Activated T-cell treated with anti-CD3 and anti-CD28 coated beads, Interleukin-2, amount 50 U/mL, for 24 hours (primary cell): ENCODE measurements around the gene CTIF.

Experiments used
- DNase-seq: peaks from one replicate; pipeline ENCODE4 v3.0.0-alpha.2; 2020
- H3K27ac Mint-ChIP-seq: 2 replicates; pipeline ENCODE4 v1.8.0; 2020; ENCODE audit warnings: mild to moderate bottlenecking, mixed read lengths
- H3K27me3 Mint-ChIP-seq: 2 replicates; pipeline ENCODE4 v1.8.0; 2020; ENCODE audit warnings: mixed read lengths
- H3K36me3 Mint-ChIP-seq: 2 replicates; pipeline ENCODE4 v1.8.0; 2020; ENCODE audit warnings: low read depth, mixed read lengths
- H3K4me1 Mint-ChIP-seq: 2 replicates; pipeline ENCODE4 v1.8.0; 2020; ENCODE audit warnings: low read depth, mixed read lengths
- H3K4me3 Mint-ChIP-seq: 2 replicates; pipeline ENCODE4 v1.8.0; 2020; ENCODE audit warnings: mild to moderate bottlenecking, moderate library complexity, mixed read lengths
- H3K9me3 Mint-ChIP-seq: 2 replicates; pipeline ENCODE4 v1.8.0; 2020; ENCODE audit warnings: mixed read lengths

Gene CTIF

DNA sequence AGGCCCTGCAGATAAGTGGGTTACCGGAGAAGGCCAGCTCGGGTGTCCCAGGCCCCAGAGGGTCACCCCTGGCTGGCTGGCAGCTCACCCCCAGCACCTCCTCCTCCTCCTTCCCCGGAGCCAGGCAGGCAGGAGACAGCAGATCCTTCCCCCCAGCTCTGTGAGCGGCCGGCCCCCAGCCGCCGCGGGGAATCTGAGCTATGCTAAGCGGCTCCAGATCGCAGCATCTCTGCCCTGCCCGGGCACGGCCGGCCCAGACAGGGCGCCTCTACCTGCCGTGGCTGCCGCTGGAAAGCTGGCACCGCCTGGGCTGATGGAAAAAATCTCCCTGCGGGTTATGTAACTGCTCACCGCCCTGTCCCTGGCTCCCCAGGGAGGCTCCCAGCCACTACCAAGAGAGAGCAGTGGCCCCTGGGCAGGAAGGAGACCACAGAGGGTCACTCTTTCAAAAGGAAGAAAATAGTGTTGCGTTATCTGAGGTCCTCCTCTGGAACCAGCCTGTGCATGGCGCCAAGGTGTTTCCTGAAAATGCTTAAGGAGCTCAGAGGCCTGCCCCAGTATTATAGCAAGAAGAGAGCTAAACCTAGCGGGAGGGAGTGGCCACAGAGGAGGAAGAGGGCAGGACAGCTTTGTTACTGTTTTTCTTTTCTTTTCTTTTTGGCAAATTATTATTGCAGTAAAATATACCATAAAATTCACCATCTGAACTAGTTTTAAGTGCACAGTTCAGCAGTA, 233.0 kb downstream of the CTIF start:
- no peak for DNase-seq
- Mint-ChIP-seq H3K4me1 (no peaks in the 10 kb centered on the region), H3K36me3 (no peaks in the 10 kb centered on the region), H3K9me3 (no peaks in the 10 kb centered on the region), H3K27ac (no peak overlapping the region), H3K4me3 (no peak overlapping the region), H3K27me3 (no peaks in the 10 kb centered on the region)

GRCh38 chr18:48772457-48772856, 233.6 kb downstream of the CTIF start:
- no peaks in the 10 kb centered on the region for H3K27me3 Mint-ChIP-seq
- H3K4me1 Mint-ChIP-seq, result peaks cover 4% of the 10 kb centered on the region
- DNase-seq, result no peak
- no peak overlapping the region for H3K27ac Mint-ChIP-seq
- H3K9me3 Mint-ChIP-seq, result no peaks in the 10 kb centered on the region
- H3K36me3 Mint-ChIP-seq, result no peaks in the 10 kb centered on the region
- no peak overlapping the region for H3K4me3 Mint-ChIP-seq

DNA sequence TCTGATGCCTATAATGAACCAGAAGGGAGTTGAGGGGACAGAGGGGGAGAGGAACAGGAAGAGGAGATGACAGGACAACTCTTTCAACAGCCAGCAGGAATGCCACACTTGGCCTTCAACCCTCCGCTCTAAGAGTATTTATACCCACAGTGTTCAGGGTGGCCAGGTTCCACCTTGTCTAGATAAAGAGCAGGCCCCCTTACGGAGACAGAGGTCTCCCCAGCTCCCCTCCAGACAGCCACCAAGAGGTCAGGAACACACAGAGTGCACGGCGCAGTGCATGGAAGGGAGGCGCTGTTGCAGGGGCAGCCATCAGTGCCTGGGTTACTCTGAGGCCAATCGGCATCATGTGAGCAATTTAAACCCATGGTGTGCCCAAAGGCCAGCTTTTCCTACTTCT, 235.0 kb downstream of the CTIF start:
- Mint-ChIP-seq H3K27me3 (no peaks in the 10 kb centered on the region), H3K4me3 (no peak overlapping the region), H3K27ac (no peak overlapping the region), H3K4me1 (peaks cover 8% of the 10 kb centered on the region), H3K9me3 (no peaks in the 10 kb centered on the region), H3K36me3 (no peaks in the 10 kb centered on the region)
- no peak for DNase-seq

GRCh38 chr18:48774941-48775340, 236.1 kb downstream of the CTIF start:
- Mint-ChIP-seq H3K4me1 (peaks cover 8% of the 10 kb centered on the region), H3K36me3 (no peaks in the 10 kb centered on the region), H3K27ac (no peak overlapping the region), H3K9me3 (no peaks in the 10 kb centered on the region), H3K27me3 (no peaks in the 10 kb centered on the region), H3K4me3 (no peak overlapping the region)
- DNase-seq, result no peak

DNA sequence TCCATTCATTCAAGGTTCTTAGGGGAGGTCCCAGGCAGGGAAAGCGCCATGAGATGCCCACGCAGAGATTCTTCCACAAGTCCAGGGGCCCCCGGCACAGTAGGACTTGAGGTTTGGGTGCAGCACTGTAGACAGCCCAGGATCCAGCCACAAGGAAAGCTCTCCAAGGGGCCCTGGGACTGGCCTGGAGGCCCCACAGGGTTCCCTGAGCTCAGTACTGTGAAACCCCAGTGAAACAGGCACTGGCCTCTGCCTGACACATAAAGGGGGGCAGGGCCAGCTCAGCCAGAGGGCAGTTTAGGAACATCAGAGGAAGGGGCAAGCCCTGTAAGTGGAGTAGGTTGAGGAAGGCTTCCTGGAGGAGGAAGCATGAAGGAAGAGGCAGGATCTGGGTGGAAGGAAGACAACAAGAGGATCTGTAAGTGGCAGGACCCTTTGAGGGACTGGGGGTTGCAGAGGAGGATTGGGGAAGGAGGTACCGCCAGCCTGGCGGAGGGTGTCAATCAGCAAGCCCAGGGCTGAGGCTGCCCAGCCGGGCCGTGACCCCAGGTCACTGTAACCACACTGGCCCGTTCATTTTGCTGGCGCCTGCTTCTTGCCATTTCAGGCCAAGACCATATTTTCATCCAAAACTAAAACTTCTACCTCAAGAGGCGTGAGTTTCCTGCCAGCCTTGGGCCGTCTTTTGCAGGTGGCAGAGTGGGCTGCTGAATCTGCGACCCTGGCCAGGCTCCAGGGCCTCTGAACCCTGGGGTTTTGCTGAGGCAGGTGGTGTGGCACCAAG, 236.7 kb downstream of the CTIF start:
- Mint-ChIP-seq H3K4me1 (peaks cover 8% of the 10 kb centered on the region), H3K9me3 (no peaks in the 10 kb centered on the region), H3K4me3 (no peak overlapping the region), H3K27me3 (no peaks in the 10 kb centered on the region), H3K36me3 (no peaks in the 10 kb centered on the region), H3K27ac (no peak overlapping the region)
- no peak for DNase-seq

GRCh38 chr18:48776156-48776555, 237.3 kb downstream of the CTIF start:
- Mint-ChIP-seq H3K36me3 (no peaks in the 10 kb centered on the region), H3K4me3 (no peak overlapping the region), H3K27ac (no peak overlapping the region), H3K27me3 (no peaks in the 10 kb centered on the region), H3K4me1 (peaks cover 8% of the 10 kb centered on the region), H3K9me3 (no peaks in the 10 kb centered on the region)
- DNase-seq, result no peak

- DNase-seq, result no peak
- H3K4me3 Mint-ChIP-seq, result no peak overlapping the region
- peaks cover 8% of the 10 kb centered on the region for H3K4me1 Mint-ChIP-seq
- H3K27me3 Mint-ChIP-seq, result no peaks in the 10 kb centered on the region
- no peaks in the 10 kb centered on the region for H3K36me3 Mint-ChIP-seq
- no peak overlapping the region for H3K27ac Mint-ChIP-seq
- H3K9me3 Mint-ChIP-seq, result no peaks in the 10 kb centered on the region
Observed at GRCh38 chr18:48776641-48777025, 237.8 kb downstream of the CTIF start.

DNA sequence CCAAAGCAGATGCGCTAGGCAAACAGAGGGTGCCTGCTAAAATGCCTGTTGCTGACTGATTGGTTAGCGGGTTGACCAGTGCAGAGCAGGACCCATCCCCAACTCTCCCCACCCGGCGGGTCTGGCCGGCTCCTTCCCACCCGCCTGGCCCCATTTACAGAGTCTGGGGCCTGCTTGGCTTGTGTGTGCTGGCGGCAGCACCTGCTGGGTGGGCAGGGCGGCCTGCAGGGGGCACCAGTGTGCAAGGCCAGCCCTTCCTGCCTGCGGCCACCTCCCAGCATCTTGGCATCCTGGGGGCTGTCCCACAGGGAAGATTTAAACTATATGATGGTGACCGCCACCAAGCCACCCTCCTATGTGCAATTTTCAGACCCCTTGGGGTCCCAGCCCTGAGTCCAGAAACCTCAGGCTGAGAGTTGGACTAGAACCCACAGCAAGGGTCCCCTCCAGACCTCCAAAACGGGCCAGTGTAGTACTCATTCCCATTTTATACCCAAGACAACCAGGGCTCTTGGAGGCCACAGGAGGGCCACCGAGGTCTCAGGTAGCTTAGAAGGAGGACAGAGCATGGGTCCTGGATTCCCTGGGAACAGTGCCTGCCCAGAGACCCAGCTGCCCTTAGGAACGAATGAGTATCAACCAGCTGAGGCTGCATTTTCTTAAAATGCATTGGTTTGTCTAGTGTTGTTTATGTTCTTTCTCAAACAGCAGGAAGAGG, 238.4 kb downstream of the CTIF start:
- peaks cover 8% of the 10 kb centered on the region for H3K4me1 Mint-ChIP-seq
- H3K36me3 Mint-ChIP-seq, result no peaks in the 10 kb centered on the region
- no peak overlapping the region for H3K27ac Mint-ChIP-seq
- H3K4me3 Mint-ChIP-seq, result no peak overlapping the region
- no peaks in the 10 kb centered on the region for H3K9me3 Mint-ChIP-seq
- DNase-seq, result peak; percentile 82
- H3K27me3 Mint-ChIP-seq, result no peaks in the 10 kb centered on the region

- Mint-ChIP-seq H3K4me3 (no peak overlapping the region), H3K27me3 (no peaks in the 10 kb centered on the region), H3K4me1 (peaks cover 8% of the 10 kb centered on the region), H3K9me3 (no peaks in the 10 kb centered on the region), H3K27ac (no peak overlapping the region), H3K36me3 (no peaks in the 10 kb centered on the region)
- DNase-seq, result no peak
Observed at GRCh38 chr18:48777744-48778116, 238.9 kb downstream of the CTIF start.

DNA sequence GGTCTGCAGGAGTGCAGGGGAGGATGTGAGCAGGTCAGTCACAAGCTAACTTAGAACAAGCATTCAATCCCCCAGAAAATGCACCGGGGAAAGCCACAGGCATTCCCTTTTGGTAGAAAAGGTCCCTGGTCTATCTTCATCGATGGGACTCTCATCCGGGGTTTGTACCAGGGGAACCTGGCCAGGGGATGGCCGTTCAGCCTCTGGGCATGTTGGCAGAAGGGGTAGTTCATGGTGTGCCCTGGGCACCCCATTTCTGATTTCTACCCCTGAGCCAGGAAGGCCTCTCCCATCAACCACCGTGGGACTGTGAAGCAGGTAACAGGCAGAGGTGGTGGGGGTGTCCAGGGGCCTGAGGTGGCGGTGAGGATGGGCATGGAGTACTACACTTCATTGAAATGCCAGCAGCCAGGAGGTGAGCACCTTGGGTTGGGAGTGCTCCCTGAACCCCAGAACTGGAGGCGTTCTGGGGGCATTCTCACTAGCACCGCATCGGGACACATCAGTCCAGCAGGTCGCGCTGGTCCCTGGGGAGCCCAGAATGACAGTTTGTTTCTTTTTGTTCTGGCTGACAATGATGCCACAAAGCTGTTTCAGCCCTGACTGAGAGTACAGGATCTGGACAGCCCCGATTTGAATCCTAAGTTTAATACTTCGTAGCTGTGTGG, 239.6 kb downstream of the CTIF start:
- DNase-seq, result no peak
- no peaks in the 10 kb centered on the region for H3K9me3 Mint-ChIP-seq
- H3K27ac Mint-ChIP-seq, result no peak overlapping the region
- H3K27me3 Mint-ChIP-seq, result no peaks in the 10 kb centered on the region
- no peaks in the 10 kb centered on the region for H3K36me3 Mint-ChIP-seq
- H3K4me1 Mint-ChIP-seq, result peaks cover 8% of the 10 kb centered on the region
- no peak overlapping the region for H3K4me3 Mint-ChIP-seq

- H3K4me3 Mint-ChIP-seq, result no peak overlapping the region
- no peaks in the 10 kb centered on the region for H3K9me3 Mint-ChIP-seq
- peaks cover 12% of the 10 kb centered on the region for H3K4me1 Mint-ChIP-seq
- H3K27me3 Mint-ChIP-seq, result no peaks in the 10 kb centered on the region
- H3K36me3 Mint-ChIP-seq, result no peaks in the 10 kb centered on the region
- H3K27ac Mint-ChIP-seq, result no peak overlapping the region
- no peak for DNase-seq
Observed at GRCh38 chr18:48779462-48779861, 240.6 kb downstream of the CTIF start.

DNA sequence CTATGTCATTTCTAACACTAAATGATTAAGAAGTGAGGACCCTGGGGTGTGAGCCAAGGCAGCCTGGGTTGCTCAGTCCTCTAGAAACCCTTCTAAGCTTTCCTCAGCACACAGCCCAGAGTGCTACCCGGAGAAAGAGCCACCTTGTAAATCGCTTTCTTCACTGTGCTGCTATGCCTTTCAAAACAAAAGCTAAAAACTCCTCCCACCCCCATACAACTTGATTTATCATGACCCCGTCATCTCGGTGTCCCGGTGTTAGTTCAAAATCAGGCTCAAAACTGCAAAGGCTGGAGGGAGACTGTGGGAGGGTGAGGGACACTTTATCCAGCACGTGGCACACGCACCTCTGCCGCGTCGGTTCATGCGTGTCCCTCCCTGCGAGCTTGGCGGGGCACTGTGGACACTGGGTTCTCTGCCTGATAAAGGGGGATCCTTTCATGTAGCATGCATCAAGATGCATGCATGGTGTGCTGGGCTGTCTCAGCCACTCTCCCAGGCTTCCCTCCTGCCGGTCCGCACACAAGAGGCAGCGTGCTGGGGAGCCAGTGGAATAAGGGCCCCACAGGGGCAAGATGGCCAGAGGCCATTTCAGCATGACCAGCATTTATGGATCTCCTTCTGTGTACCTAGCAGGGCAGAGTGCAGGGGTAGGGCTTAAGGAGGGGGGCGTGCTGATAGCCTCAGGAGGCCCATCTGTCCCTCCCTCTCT, 241.5 kb downstream of the CTIF start:
- no peaks in the 10 kb centered on the region for H3K27me3 Mint-ChIP-seq
- no peak overlapping the region for H3K4me3 Mint-ChIP-seq
- no peak overlapping the region for H3K27ac Mint-ChIP-seq
- no peak for DNase-seq
- no peaks in the 10 kb centered on the region for H3K9me3 Mint-ChIP-seq
- peaks cover 21% of the 10 kb centered on the region for H3K4me1 Mint-ChIP-seq
- H3K36me3 Mint-ChIP-seq, result no peaks in the 10 kb centered on the region

DNA sequence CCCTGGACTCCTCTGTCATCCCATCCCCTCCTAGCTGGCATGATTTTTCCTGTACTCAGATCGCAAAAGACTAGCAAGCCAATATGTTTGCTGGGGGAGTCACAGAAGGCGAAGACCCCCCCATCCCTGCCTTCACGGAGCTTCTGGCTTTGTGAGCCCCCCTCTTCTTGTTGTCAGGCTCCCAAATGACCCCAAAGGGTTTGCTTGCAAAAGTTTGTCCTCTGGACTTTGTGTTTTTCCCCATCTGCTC, 242.0 kb downstream of the CTIF start:
- no peaks in the 10 kb centered on the region for H3K36me3 Mint-ChIP-seq
- no peaks in the 10 kb centered on the region for H3K9me3 Mint-ChIP-seq
- H3K27me3 Mint-ChIP-seq, result no peaks in the 10 kb centered on the region
- DNase-seq, result no peak
- H3K27ac Mint-ChIP-seq, result no peak overlapping the region
- H3K4me3 Mint-ChIP-seq, result no peak overlapping the region
- H3K4me1 Mint-ChIP-seq, result peaks cover 24% of the 10 kb centered on the region

- H3K4me3 Mint-ChIP-seq, result no peak overlapping the region
- no peaks in the 10 kb centered on the region for H3K27me3 Mint-ChIP-seq
- H3K27ac Mint-ChIP-seq, result no peak overlapping the region
- H3K4me1 Mint-ChIP-seq, result peaks cover 26% of the 10 kb centered on the region
- H3K9me3 Mint-ChIP-seq, result no peaks in the 10 kb centered on the region
- H3K36me3 Mint-ChIP-seq, result no peaks in the 10 kb centered on the region
- DNase-seq, result no peak
Observed at GRCh38 chr18:48781163-48781987, 242.5 kb downstream of the CTIF start.
